HCT116 (cell line): Measurements from ENCODE around the gene GMDS. TPM values are rescaled to one million over a fixed set of nuclear protein-coding genes. Genes with fewer than 3 reads are reported as not detected.

Experiments used
- ATAC-seq: fragments of 200-7000 bp; cut with Tn5 transposase; 2 replicates; pipeline ENCODE4 v1.9.1; 2020; ENCODE audit warnings: mild to moderate bottlenecking, moderate library complexity
- BruUV-seq: library from RNA; stranded (reverse); fragments of 400-500 nt; replicated peaks from 2 replicates; lab custom pipeline; 2021; lab: Mats Ljungman, UMichigan
- CTCF ChIA-PET: fragments of 300-600 bp; sonication (Branson Sonifier 250); formaldehyde crosslinking; loops from one replicate; lab custom pipeline; 2021; ENCODE audit warnings: antibody characterized with exemption; lab: Charles Lee
- POLR2A ChIA-PET: fragments of 300-600, 350-600 bp; sonication (Branson Sonifier 250); formaldehyde crosslinking; loops from one replicate; lab custom pipeline; 2021; ENCODE audit warnings: antibody characterized with exemption; lab: Charles Lee
- RAD21 ChIA-PET, 2 experiments: fragments of 300-600 bp; sonication (Branson Sonifier 250); formaldehyde crosslinking; loops; one replicate each; lab custom pipeline; 2023; ENCODE audit warnings: low total read pairs in 2 of 2; ENCODE audit not compliant: uncharacterized antibody in 2 of 2, unreplicated experiment in 2 of 2, low non-redundant PET in 1 of 2; lab: Charles Lee
- DNase-seq: peaks from one replicate; pipeline ENCODE4 v3.0.0-alpha.2; 2010; ENCODE audit warnings: low read depth, low spot score
- H2AFZ ChIP-seq: fragments of 200-600 bp; shearing (Covaris generic), sonication (generic); 2 replicates; pipeline ENCODE4 v1.6.1; 2017; ENCODE audit warnings: low read depth, mixed run types, mixed read lengths, antibody characterized with exemption, low read length; ENCODE audit not compliant: poor library complexity, severe bottlenecking
- H3K27ac ChIP-seq: 2 replicates; pipeline ENCODE4 v1.5.1; 2012; ENCODE audit warnings: low read depth, low read length
- H3K27me3 ChIP-seq: fragments of 200-600 bp; sonication (generic); 2 replicates; pipeline ENCODE4 v1.6.1; 2016; ENCODE audit warnings: mixed run types, low read length, mixed read lengths; ENCODE audit not compliant: insufficient read depth
- H3K36me3 ChIP-seq, 2 experiments: fragments of 200-500 bp in 1 of 2; fragments of 200-600 bp in 1 of 2; sonication (Bioruptor generic) in 1 of 2; sonication (generic) in 1 of 2; 2 replicates each; pipeline versions ENCODE4 v1.5.1 to v1.6.1; 2014 to 2016; ENCODE audit warnings: low read length in 2 of 2, inconsistent platforms in 1 of 2, mixed read lengths in 1 of 2, mixed run types in 1 of 2; ENCODE audit not compliant: insufficient read depth in 2 of 2, control insufficient read depth in 1 of 2
- H3K4me1 ChIP-seq, 2 experiments: fragments of 200-600 bp in 1 of 2; sonication (generic) in 1 of 2; 2 replicates each; pipeline versions ENCODE4 v1.5.1 to v1.6.1; 2012 to 2017; ENCODE audit warnings: low read length in 2 of 2, inconsistent platforms in 1 of 2, mild to moderate bottlenecking in 1 of 2, mixed read lengths in 1 of 2, mixed run types in 1 of 2, moderate library complexity in 1 of 2; ENCODE audit not compliant: insufficient read depth in 2 of 2, control insufficient read depth in 1 of 2
- H3K4me2 ChIP-seq: fragments of 200-600 bp; sonication (generic); 2 replicates; pipeline ENCODE4 v1.6.1; 2017; ENCODE audit warnings: mixed run types, low read length, mixed read lengths
- H3K4me3 ChIP-seq, 2 experiments: fragments of 200-600 bp in 1 of 2; sonication (generic) in 1 of 2; replicated peaks in 1 of 2; 2 replicates each; pipeline ENCODE4 v1.5.1; 2011 to 2016; ENCODE audit warnings: low read length in 2 of 2, control low read depth in 1 of 2, low read depth in 1 of 2, mild to moderate bottlenecking in 1 of 2, mixed read lengths in 1 of 2, mixed run types in 1 of 2
- H3K79me2 ChIP-seq: fragments of 200-600 bp; sonication (generic); 2 replicates; pipeline ENCODE4 v1.6.1; 2017; ENCODE audit warnings: mild to moderate bottlenecking, mixed run types, low read length, moderate library complexity, mixed read lengths; ENCODE audit not compliant: insufficient read depth
- H3K9ac ChIP-seq: fragments of 200-600 bp; sonication (generic); 2 replicates; pipeline ENCODE4 v1.6.1; 2016; ENCODE audit warnings: low read length, mixed read lengths
- H3K9me2 ChIP-seq: fragments of 200-600 bp; sonication (generic), shearing (Covaris generic); 2 replicates; pipeline ENCODE4 v1.6.1; 2017; ENCODE audit warnings: mixed run types, mild to moderate bottlenecking, moderate library complexity; ENCODE audit not compliant: insufficient read depth
- H3K9me3 ChIP-seq, 2 experiments: fragments of 200-500 bp in 1 of 2; fragments of 200-600 bp in 1 of 2; sonication (Bioruptor generic) in 1 of 2; sonication (generic) in 1 of 2; 2 replicates each; pipeline ENCODE4 v1.6.1; 2014 to 2017; ENCODE audit warnings: low read length in 2 of 2, mixed read lengths in 2 of 2, inconsistent platforms in 1 of 2, low read depth in 1 of 2, mild to moderate bottlenecking in 1 of 2, mixed run types in 1 of 2, moderate library complexity in 1 of 2; ENCODE audit not compliant: control insufficient read depth in 1 of 2, insufficient read depth in 1 of 2
- H4K20me1 ChIP-seq: fragments of 200-600 bp; sonication (generic), shearing (Covaris generic); 2 replicates; pipeline ENCODE4 v1.6.1; 2017; ENCODE audit warnings: mixed run types, mild to moderate bottlenecking, moderate library complexity; ENCODE audit not compliant: insufficient read depth
- ELF1 ChIP-seq: IDR thresholded peaks from 2 replicates; pipeline ENCODE4 v1.6.1; 2012; ENCODE audit warnings: low read depth, borderline replicate concordance
- EZH2phosphoT487 ChIP-seq: fragments of 200-600 bp; IDR thresholded peaks from 2 replicates; pipeline ENCODE4 v1.6.1; 2018; ENCODE audit warnings: antibody characterized with exemption, borderline replicate concordance
- JUND ChIP-seq: IDR thresholded peaks from 2 replicates; pipeline ENCODE4 v1.6.1; 2012
- POLR2AphosphoS5 ChIP-seq: IDR thresholded peaks from 2 replicates; pipeline ENCODE4 v1.6.1; 2011; ENCODE audit warnings: mild to moderate bottlenecking, low read depth, low read length, moderate library complexity
- RAD21 ChIP-seq: IDR thresholded peaks from 2 replicates; pipeline ENCODE4 v1.6.1; 2012; ENCODE audit warnings: low read depth, mild to moderate bottlenecking
- REST ChIP-seq: IDR thresholded peaks from 2 replicates; pipeline ENCODE4 v1.6.1; 2012; ENCODE audit warnings: low read depth
- SP1 ChIP-seq: IDR thresholded peaks from 2 replicates; pipeline ENCODE4 v1.6.1; 2012; ENCODE audit warnings: low read depth
- ZBTB33 ChIP-seq: IDR thresholded peaks from 2 replicates; pipeline ENCODE4 v1.6.1; 2011; ENCODE audit warnings: mild to moderate bottlenecking, low read length, moderate library complexity; ENCODE audit not compliant: insufficient replicate concordance; ENCODE audit errors: extremely low read depth
- intact Hi-C: fragments of 100-400 bp; cut with micrococcal nuclease; formaldehyde crosslinking; loops from 2 replicates; pipeline ENCODE4 v1.10.0; 2022
- total RNA-seq: library from RNA; stranded (reverse); gene quantifications from one replicate; pipeline ENCODE4 v1.2.1, GENCODE V29; 2021; ENCODE audit not compliant: unreplicated experiment

The GMDS gene
- total RNA-seq, 1 experiment from 2014 or later: 34.4 TPM

GRCh38 chr6:1911474-1911873, 333.9 kb downstream of the GMDS start:
- CTCF ChIA-PET: no interaction called here
- BruUV-seq: no TSS peak
- Histone ChIP-seq H3K4me2 (no peak overlapping the region), H3K9me2 (no peaks in the 10 kb centered on the region), H3K27ac (no peak overlapping the region), H3K36me3 (no peaks in the 10 kb centered on the region), H3K79me2 (no peaks in the 10 kb centered on the region), H3K4me1 (peaks cover 0 to 2% of the 10 kb centered on the region in 2 experiments; a peak in 1 of 4 replicates), H2AFZ (no peak overlapping the region), H3K27me3 (no peaks in the 10 kb centered on the region), H3K4me3 (no peak overlapping the region), H3K9me3 (no peaks in the 10 kb centered on the region), H4K20me1 (no peaks in the 10 kb centered on the region), H3K9ac (no peak overlapping the region)
- RAD21 ChIA-PET: no interaction called here
- ATAC-seq: no peak
- intact Hi-C loops: no loop called here
- no peak for TF ChIP-seq ELF1
- no peak for TF ChIP-seq EZH2phosphoT487
- TF ChIP-seq RAD21: no peak
- no peak for TF ChIP-seq JUND
- TF ChIP-seq SP1: no peak
- no peak for TF ChIP-seq POLR2AphosphoS5
- no peak for TF ChIP-seq REST
- no peak for TF ChIP-seq ZBTB33
- DNase-seq: no peak
- POLR2A ChIA-PET: no interaction called here
